ENCODE data around the gene KCNK16. TPM values are rescaled to one million over a fixed set of nuclear protein-coding genes. Genes with fewer than 3 reads are reported as not detected.
A peak's percentile ranks its signal among the peaks of the same experiment; 100 is the strongest.

Gene KCNK16
- total RNA-seq, 1 donor from 2014 or later, result not detected

GRCh38 chr6:39341937-39342336 lies 19.4 kb upstream of the KCNK16 start:
- H3K27me3 Mint-ChIP-seq (ENCODE audit: insufficient read depth, low read depth), result no peaks in the 10 kb centered on the region
- H3K79me2 ChIP-seq (ENCODE audit: low read depth), result no peaks in the 10 kb centered on the region
- no peak overlapping the region for H3K4me2 ChIP-seq
- no peak overlapping the region for H3K27ac ChIP-seq
- no peaks in the 10 kb centered on the region for H3K36me3 ChIP-seq
- H3K27ac Mint-ChIP-seq, result no peak overlapping the region
- no peak overlapping the region for H3K4me3 ChIP-seq
- no peak overlapping the region for H2AFZ ChIP-seq (replicated peaks)
- H3K9me3 Mint-ChIP-seq, result no peaks in the 10 kb centered on the region
- no peaks in the 10 kb centered on the region for H3K9me3 ChIP-seq (ENCODE audit: low read depth)
- no peaks in the 10 kb centered on the region for H3F3A ChIP-seq (ENCODE audit: low read depth)
- no peaks in the 10 kb centered on the region for H3K36me3 Mint-ChIP-seq
- DNase-seq (ENCODE audit: low spot score), result no peak
- no peaks in the 10 kb centered on the region for H4K20me1 ChIP-seq (ENCODE audit: low read depth)
- H3K4me3 Mint-ChIP-seq, result no peak overlapping the region
- peaks cover 8% of the 10 kb centered on the region for H3K4me1 ChIP-seq
- H3K4me1 Mint-ChIP-seq, result peaks cover 27% of the 10 kb centered on the region
- H3K9ac ChIP-seq, result no peak overlapping the region
- TF ChIP-seq CTCF (IDR thresholded peaks at IDR 0.05), result no peak
- TF ChIP-seq EZH2 (IDR thresholded peaks at IDR 0.05), result no peak
- no peak for TF ChIP-seq EZH2phosphoT487 (IDR thresholded peaks at IDR 0.05)
- H3K27me3 ChIP-seq, result no peaks in the 10 kb centered on the region

- no peaks in the 10 kb centered on the region for H3K27me3 Mint-ChIP-seq (ENCODE audit: insufficient read depth, low read depth)
- Histone ChIP-seq H3K4me2 (no peak overlapping the region), H3K4me1 (peaks cover 12% of the 10 kb centered on the region), H4K20me1 (ENCODE audit: low read depth) (no peaks in the 10 kb centered on the region), H2AFZ (replicated peaks) (no peak overlapping the region), H3K27me3 (no peaks in the 10 kb centered on the region), H3K36me3 (no peaks in the 10 kb centered on the region), H3F3A (ENCODE audit: low read depth) (no peaks in the 10 kb centered on the region), H3K79me2 (ENCODE audit: low read depth) (no peaks in the 10 kb centered on the region), H3K9me3 (ENCODE audit: low read depth) (no peaks in the 10 kb centered on the region), H3K27ac (no peak overlapping the region), H3K4me3 (no peak overlapping the region), H3K9ac (no peak overlapping the region)
- no peak overlapping the region for H3K4me3 Mint-ChIP-seq
- DNase-seq (ENCODE audit: low spot score), result no peak
- no peak overlapping the region for H3K27ac Mint-ChIP-seq
- peaks cover 27% of the 10 kb centered on the region for H3K4me1 Mint-ChIP-seq
- no peak for TF ChIP-seq EZH2 (IDR thresholded peaks at IDR 0.05)
- no peak for TF ChIP-seq EZH2phosphoT487 (IDR thresholded peaks at IDR 0.05)
- TF ChIP-seq CTCF (IDR thresholded peaks at IDR 0.05), result no peak
- H3K9me3 Mint-ChIP-seq, result no peaks in the 10 kb centered on the region
- H3K36me3 Mint-ChIP-seq, result no peaks in the 10 kb centered on the region
Measured at GRCh38 chr6:39341352-39341751, 18.9 kb upstream of the KCNK16 start.

- Histone ChIP-seq H3K36me3 (no peaks in the 10 kb centered on the region), H3F3A (ENCODE audit: low read depth) (no peaks in the 10 kb centered on the region), H3K9ac (no peak overlapping the region), H3K27ac (no peak overlapping the region), H3K27me3 (no peaks in the 10 kb centered on the region), H2AFZ (replicated peaks) (peak overlapping the region; percentile 18), H3K9me3 (ENCODE audit: low read depth) (no peaks in the 10 kb centered on the region), H3K4me1 (peaks cover 15% of the 10 kb centered on the region), H3K4me2 (no peak overlapping the region), H4K20me1 (ENCODE audit: low read depth) (no peaks in the 10 kb centered on the region), H3K4me3 (no peak overlapping the region), H3K79me2 (ENCODE audit: low read depth) (no peaks in the 10 kb centered on the region)
- TF ChIP-seq EZH2phosphoT487 (IDR thresholded peaks at IDR 0.05), result no peak
- no peak for TF ChIP-seq CTCF (IDR thresholded peaks at IDR 0.05)
- TF ChIP-seq EZH2 (IDR thresholded peaks at IDR 0.05), result no peak
- Mint-ChIP-seq H3K4me1 (peaks cover 29% of the 10 kb centered on the region), H3K36me3 (no peaks in the 10 kb centered on the region), H3K27ac (no peak overlapping the region), H3K4me3 (no peak overlapping the region), H3K9me3 (no peaks in the 10 kb centered on the region), H3K27me3 (ENCODE audit: insufficient read depth, low read depth) (no peaks in the 10 kb centered on the region)
- peak; percentile 37 for DNase-seq (ENCODE audit: low spot score)
Measured at GRCh38 chr6:39339868-39340550, 17.5 kb upstream of the KCNK16 start.

Measured in neural progenitor cell (in vitro differentiated cells).